Measurements from ENCODE around the gene NXN.
"Not testable (repeated sequence)": the region's sequence is repeated elsewhere in the genome, so short reads cannot be mapped to it uniquely, and the experiment has no call there.

Gene NXN

DNA sequence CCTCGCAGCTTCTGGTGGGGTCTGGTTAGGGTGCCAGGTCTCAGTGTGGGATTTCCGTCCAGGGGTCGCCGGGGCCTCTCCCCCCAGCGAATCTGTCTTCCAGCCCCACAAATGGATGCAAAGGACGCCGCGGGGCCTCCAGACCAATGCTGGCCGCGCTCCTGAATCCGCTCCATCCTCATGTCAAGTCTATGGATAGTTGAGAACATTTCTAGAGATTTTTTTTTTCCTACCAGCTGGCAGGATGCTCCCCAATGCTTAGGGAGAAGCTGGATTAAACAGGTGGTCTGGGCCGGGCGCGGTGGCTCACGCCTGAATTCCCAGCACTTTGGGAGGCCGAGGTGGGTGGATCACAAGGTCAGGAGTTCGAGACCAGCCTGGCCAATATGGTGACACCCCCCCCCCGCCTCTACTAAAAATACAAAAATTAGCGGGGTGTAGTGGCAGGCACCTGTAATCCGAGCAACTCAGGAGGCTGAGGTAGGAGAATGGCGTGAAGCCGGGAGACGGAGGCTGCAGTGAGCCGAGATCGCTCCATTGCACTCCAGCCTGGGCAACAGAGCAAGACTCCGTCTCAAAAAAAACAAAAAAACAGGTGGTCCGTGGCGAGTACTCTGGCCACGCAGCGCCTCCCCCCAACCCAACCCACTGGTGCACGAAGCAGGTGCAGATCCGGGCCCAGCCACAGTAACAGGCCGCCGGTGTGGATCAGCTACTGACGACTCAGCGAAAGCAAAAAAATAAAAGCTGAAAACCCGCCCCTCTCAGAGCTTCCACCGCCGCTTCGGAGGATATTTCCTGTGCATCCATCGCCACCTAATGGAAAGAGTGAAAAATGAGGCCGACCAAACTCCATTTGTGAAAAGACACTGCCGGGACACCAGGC is 1.1 kb upstream of the NXN start:
- DNase-seq (ENCODE audit: low spot score) = peak; percentile 88

DNA sequence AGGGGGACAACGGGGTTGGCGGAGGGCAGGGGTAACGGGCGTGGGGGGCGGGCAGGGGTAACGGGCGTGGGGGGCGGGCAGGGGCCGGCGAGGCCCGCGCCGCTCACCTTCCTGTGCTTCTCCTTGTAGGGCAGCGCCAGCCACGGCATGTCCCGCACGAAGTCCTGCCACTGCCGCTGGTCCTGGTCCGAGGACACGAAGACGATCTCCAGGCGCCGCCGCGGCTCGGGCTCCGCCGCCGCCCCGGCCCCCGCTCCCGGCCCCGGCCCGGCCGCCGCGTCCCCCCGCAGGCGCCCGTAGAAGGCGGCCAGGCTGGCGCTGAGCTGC is 401 bp downstream of the NXN start:
- DNase-seq (ENCODE audit: low spot score) = no peak

DNA sequence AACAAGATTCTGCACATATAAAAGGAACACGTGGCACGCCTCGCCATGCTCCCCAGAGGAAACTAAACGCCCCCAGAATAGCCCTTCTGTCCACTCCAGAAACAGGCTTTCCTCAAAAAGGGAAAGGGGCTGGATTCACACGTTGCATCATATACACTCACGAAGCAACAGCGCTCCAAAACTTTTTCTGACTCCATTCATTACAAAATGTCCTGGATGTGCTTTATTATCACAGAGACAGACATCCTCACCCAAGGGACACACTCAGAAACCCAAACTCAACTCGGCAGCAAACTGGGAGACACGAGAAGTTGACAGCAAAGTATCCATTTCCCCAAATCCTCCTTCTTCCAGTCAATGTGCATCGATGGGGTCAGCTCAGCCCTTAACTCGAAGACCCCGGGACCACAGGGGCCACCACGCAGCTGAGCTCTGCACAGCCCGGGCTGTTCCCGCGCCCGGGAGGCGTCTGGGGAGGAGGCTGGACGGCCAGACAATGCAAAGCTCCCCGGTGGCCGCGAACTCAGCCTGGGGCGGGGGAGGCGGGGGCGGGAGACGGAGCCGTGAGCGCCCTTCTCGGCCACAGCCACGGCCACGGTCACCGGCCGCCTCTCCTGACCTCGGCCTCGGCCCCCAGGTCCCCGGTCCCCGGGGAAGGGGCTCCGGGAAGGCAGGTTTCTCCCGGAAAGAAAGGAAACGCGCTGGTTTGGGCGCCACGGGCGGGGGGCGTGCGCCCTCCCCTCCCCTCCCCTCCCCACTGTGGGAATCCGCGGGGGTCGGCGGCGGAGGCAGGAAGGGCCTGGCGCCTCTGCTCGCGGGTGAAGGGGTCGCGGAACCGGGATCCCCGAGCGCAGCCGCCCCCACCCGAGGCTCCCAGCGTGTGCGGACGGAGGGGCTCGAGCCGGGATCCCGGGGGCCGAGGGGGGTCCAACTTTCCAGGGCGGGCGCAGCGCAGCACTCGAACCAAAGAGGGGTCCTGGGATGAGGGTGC is 1.2 kb downstream of the NXN start:
- DNase-seq (ENCODE audit: low spot score) = no peak

GRCh38 chr17:977166-977565 is 2.4 kb downstream of the NXN start:
- DNase-seq (ENCODE audit: low spot score) = no peak

GRCh38 chr17:976312-976711 is 3.3 kb downstream of the NXN start:
- no peak for DNase-seq (ENCODE audit: low spot score)

DNA sequence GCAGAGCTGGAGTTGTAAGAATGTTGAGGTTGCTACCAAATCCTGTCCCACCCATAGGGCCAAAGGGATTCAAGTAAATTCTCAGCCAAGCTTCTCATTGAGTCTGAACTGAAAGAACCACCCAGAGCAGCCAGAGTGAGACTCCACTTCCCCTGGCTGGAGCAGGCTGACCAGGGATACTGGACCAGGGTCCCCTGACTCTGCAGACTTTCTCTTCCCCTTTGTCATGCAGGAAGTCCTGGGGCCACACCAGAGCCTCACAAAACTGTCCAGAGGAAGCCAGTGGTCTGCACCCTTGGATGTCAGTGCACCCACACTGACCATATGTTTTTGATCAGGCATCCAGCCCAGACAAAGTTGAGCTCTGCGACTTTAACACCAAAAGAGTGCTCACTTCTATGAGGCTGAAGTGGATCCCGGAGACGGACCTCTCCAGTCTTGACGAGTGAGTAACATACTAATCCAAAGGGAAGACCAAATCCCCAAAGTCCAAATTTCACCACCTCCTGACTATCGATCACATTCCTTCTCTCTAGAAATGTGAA is 4.1 kb downstream of the NXN start:
- no peak for DNase-seq (ENCODE audit: low spot score)

DNA sequence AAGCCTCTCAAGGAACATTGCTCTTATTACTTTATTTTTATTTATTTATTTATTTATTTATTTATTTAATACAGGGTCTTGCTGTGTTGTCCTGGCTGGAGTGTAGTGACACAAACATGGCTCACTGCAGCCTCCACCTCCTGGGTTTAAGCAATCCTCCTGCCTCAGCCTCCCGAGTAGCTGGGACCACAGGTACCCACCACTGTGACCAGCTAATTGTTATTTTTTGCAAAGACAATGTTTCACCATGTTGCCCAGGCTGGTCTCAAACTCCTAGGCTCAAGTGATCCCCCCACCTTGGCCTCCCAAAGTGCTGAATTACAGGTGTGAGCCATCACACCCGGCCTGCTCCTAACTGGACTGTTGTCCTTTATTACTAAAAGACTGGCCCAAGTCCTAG is 4.8 kb downstream of the NXN start:
- not testable (repeated sequence) for DNase-seq (ENCODE audit: low spot score)

DNA sequence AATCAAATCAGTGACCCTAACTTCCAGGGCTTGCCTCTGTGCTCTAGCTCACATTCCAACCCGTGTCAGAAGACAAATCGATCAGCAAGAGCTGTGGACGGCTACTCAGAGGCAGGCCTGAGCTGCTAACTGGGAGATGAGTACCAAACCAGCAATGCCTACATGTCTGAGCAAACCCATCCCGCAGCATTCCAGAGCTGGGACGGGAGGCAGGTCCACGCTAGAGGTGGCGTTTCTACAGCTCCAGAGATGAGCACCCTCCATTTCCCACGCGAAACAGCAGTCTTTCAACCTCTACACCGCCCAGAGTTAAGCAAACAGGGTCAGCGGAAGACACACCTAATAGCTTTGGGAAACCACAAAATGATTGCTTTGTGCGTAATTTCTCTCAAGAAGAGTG is 6.5 kb downstream of the NXN start:
- DNase-seq (ENCODE audit: low spot score) = no peak

GRCh38 chr17:971861-972260 is 7.7 kb downstream of the NXN start:
- not testable (repeated sequence) for DNase-seq (ENCODE audit: low spot score)

DNA sequence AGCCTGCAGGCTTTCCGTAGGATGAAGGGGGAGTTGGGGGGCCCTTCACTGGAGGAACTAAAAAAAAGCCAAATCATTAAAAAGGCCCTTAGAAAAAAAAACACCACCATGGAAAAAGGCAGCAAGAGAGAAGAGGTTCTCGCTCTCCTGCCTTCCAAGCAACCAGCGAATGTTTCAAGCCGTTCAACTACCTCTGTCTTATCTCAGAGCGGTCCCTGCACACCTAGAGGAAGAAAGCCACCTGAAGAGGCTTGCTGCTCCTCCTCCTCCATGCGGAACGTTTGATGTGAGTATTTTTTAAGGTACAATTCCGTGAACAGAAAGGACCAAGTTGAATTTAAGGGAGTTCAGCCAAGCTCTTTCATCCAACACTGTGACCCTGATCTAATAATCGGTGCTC is 9.2 kb downstream of the NXN start:
- DNase-seq (ENCODE audit: low spot score) = no peak

DNA sequence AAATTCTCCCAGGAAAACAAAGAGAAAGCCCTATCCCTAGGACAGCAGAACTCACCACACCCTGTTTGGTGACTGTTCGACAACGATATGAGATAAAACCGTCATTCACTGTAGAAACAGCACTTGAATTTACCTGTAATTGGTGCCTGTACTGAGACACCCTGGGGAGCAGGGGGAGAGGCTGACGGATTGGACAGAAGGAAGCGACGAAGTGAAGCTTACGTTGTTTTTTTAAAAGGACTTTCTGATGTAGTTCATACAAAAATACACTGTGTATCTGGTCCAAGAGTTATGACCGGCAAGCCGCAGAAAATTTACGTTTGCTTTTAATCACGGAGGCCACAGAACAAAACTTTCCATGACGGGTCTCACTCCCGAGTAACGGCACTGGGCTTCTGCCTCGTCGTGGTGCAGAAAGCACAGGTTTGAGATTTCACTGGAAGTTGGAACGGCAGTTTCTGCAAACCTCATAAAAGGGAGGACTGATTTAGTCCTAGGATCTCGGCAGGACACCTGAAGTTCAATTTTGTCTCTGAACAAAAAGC is 9.7 kb downstream of the NXN start:
- no peak for DNase-seq (ENCODE audit: low spot score)

GRCh38 chr17:968812-969730 is 10.5 kb downstream of the NXN start:
- no peak for DNase-seq (ENCODE audit: low spot score)

DNA sequence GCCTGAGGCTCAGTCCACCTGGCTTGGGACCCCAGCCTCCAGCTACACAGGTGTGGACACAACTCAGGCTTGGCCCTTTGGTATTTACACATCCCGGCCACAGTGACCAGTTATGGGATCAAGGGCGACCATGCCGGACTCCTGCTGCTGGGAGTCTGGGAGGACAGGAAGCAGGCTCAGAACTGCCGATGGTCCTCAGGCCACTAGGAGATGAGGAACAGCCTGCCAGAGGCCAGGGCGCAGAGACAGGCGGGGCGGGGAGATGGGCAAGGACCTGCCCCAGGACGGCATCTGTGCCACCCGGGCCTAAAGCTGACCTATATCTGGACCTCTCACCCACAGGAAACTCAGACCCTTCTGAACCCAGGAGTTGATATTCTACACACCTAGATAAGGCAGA is 12.5 kb downstream of the NXN start:
- no peak for DNase-seq (ENCODE audit: low spot score)

DNA sequence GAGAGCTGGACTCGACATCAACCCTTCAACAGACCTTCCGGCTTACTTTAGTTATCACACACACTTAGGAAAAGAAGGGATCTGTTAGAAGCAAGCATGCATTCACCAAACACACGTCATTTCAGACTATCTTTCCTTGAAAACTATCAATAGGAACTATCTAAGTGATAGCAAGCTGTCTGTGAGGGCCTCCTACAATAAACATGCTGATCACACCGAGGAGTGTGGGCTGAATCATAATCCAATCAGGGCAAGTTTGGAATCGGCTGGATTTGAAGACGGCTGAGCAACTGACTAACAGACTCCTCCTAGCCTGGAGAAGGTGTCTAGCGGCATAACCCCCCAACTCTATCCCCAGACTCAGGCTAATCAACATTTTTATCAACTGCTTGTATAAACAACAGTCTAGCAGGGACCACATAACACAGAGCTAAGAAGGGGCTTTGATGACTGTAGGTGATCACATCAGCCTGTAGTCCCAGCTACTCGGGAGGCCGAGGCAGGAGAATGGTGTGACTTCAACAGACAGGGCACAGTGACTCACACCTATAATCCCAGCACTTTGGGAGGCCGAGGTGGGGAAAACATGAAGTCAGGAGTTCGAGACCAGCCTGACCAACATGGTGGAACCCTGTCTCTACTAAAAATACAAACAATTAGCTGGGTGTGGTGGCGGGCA is 14.1 kb downstream of the NXN start:
- no peak for DNase-seq (ENCODE audit: low spot score)

GRCh38 chr17:964876-965275 is 14.7 kb downstream of the NXN start:
- DNase-seq (ENCODE audit: low spot score) = no peak

DNA sequence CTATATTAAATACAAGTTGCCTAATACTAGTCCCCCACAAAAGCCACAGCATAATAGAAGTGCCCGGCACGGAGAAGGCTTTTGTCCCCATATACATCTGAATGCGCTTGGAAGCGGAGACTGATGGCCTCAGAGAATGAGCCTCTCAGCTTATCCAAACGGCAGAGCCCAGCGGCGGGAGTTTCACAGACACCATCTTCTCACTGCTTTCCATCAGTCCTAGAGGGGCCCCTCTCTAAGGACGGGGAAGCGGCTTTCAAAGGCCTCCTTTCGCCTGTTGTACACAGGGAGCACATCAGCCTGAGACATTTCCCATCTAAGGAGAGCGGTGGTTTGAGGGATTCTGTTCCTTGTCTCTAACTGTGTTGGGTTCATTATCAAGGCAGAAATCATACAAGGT is 16.9 kb downstream of the NXN start:
- no peak for DNase-seq (ENCODE audit: low spot score)

DNA sequence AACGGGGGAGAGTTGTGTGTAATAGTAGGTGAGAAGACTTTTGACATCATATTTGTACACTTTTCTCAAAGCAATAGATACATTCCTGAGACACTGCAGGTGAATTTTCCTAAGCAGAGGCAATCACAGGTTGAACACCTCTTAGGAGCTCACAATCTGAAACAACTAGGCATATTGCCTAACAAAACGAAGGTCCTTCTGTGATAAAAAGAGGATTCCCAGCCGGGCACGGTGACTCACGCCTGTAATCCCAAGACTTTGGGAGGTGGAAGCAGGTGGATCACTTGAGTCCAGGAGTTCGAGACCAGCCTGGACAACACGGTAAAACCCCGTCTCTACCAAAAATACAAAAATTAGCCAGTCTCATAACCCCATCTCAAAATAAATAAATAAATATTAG is 17.4 kb downstream of the NXN start:
- DNase-seq (ENCODE audit: low spot score) = no peak

DNA sequence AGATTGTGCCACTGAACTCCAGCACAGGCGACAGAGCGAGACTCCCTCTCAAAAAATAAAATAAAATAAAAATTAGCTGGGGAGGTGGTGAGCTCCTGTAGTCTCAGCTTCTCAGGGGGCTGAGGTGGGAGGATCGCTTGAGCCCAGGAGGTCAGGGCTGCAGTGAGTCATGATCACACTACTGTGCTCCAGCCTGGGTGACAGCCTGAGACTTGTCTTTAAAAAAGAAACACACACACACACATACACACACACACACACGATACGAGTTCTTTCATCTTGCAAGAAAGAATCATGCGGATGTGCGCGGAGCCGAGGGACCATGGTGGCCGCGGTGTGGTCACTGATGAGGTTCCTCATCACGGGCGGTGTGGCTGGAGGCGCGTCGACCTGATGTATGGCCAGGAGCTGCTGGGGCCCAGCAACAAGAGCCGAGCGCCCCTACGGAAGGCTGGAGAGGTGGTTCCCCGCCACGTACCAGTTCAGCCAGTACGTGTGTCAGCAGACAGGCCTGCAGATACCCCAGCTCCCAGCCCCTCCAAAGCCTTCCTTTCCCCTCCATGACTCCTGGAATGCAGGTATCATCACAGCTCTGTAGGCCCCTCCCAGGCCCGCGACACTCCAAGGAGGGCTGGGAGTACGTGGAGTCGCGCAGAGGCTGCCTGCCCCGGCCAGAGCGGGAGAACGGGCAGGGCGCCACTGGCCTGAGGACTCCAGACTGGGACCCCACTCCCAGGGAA is 20.7 kb downstream of the NXN start:
- DNase-seq (ENCODE audit: low spot score) = no peak

DNA sequence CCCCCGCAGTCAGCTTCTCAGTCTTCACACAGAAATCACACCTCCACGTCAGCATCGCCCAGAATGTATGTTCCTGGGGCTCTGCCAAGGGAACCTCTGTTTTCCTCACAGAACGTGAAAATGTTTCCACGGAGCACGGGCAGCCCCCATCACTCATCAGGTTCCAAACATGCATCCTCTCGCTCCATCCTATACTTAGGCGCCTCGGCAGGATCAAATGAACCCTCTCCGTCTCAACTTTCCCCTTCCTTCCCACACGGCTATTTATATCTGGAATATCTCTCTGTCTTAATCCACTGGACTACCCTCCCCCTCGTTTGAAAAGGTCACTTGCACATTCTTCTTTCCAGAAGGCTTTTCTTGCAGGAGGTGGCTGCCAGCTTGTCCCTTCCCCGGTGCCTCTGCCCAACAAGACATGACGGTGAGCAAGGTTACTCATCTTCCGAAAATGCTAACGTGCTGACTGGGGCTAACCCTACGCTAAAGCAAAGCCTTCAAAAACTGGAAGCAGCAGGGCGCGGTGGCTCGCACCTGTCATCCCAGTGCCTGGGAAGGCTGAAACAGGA is 21.6 kb downstream of the NXN start:
- DNase-seq (ENCODE audit: low spot score) = no peak
